HepG2 (cell line): ENCODE measurements around the gene YWHAE. TPM values are rescaled to one million over a fixed set of nuclear protein-coding genes. Genes with fewer than 3 reads are reported as not detected.

Experiments
- DPF2 ChIP-seq: sonication (generic); formaldehyde crosslinking; IDR thresholded peaks from 2 replicates; pipeline ENCODE4 v1.4.0; 2020; ENCODE audit warnings: mild to moderate bottlenecking, low read depth, missing genetic modification reagents, borderline replicate concordance
- GTF2F1 ChIP-seq: fragments of 150-350 bp; IDR thresholded peaks from 2 replicates; pipeline ENCODE4 v1.6.1; 2014; ENCODE audit warnings: low read length
- HIVEP1 ChIP-seq: sonication (generic); formaldehyde crosslinking; IDR thresholded peaks from 2 replicates; pipeline ENCODE4 v1.4.0; 2020; ENCODE audit warnings: mild to moderate bottlenecking, missing genetic modification reagents
- HOMEZ ChIP-seq: IDR thresholded peaks from 2 replicates; pipeline ENCODE4 v1.6.1; 2016; ENCODE audit warnings: low read depth
- ISX ChIP-seq: sonication (generic); formaldehyde crosslinking; conservative IDR thresholded peaks from 2 replicates; pipeline ENCODE4 v1.5.0; 2020; ENCODE audit warnings: missing genetic modification reagents
- LRRFIP1 ChIP-seq: sonication (generic); formaldehyde crosslinking; conservative IDR thresholded peaks from 2 replicates; pipeline ENCODE4 v1.4.0; 2020; ENCODE audit warnings: missing genetic modification reagents
- MAX ChIP-seq: IDR thresholded peaks from 2 replicates; pipeline ENCODE4 v1.6.1; 2012; ENCODE audit warnings: inconsistent platforms
- MED1 ChIP-seq: sonication (generic); formaldehyde crosslinking; IDR thresholded peaks from 2 replicates; pipeline ENCODE4 v1.4.0; 2020; ENCODE audit warnings: missing genetic modification reagents
- MYNN ChIP-seq: sonication (generic); formaldehyde crosslinking; IDR thresholded peaks from 2 replicates; pipeline ENCODE4 v1.4.0; 2020; ENCODE audit warnings: mild to moderate bottlenecking, low read depth, missing genetic modification reagents
- ZFP62 ChIP-seq: sonication (generic); formaldehyde crosslinking; IDR thresholded peaks from 2 replicates; pipeline ENCODE4 v1.4.0; 2020; ENCODE audit warnings: missing genetic modification reagents
- ZGPAT ChIP-seq: IDR thresholded peaks from 2 replicates; pipeline ENCODE4 v1.6.1; 2016; ENCODE audit warnings: mild to moderate bottlenecking
- ZNF224 ChIP-seq: sonication (generic); formaldehyde crosslinking; IDR thresholded peaks from 2 replicates; pipeline ENCODE4 v1.5.0; 2020; ENCODE audit warnings: mild to moderate bottlenecking, missing genetic modification reagents
- ZNF276 ChIP-seq: sonication (generic); formaldehyde crosslinking; IDR thresholded peaks from 2 replicates; pipeline ENCODE4 v1.4.0; 2020; ENCODE audit warnings: mild to moderate bottlenecking, low read depth, missing genetic modification reagents
- ZNF296 ChIP-seq: sonication (generic); formaldehyde crosslinking; conservative IDR thresholded peaks from 2 replicates; pipeline ENCODE4 v1.5.0; 2020; ENCODE audit warnings: mild to moderate bottlenecking, missing genetic modification reagents
- ZNF451 ChIP-seq: sonication (generic); formaldehyde crosslinking; IDR thresholded peaks from 2 replicates; pipeline ENCODE4 v1.5.0; 2020; ENCODE audit warnings: mild to moderate bottlenecking, missing genetic modification reagents
- ZNF580 ChIP-seq: IDR thresholded peaks from 2 replicates; pipeline ENCODE4 v1.6.1; 2016; ENCODE audit warnings: low read depth, borderline replicate concordance
- ZNF629 ChIP-seq: sonication (generic); formaldehyde crosslinking; conservative IDR thresholded peaks from 2 replicates; pipeline ENCODE4 v1.5.0; 2020; ENCODE audit warnings: missing genetic modification reagents
- ZNF660 ChIP-seq: sonication (generic); formaldehyde crosslinking; IDR thresholded peaks from 2 replicates; pipeline ENCODE4 v1.5.1; 2020; ENCODE audit warnings: mild to moderate bottlenecking, low read depth, missing genetic modification reagents, borderline replicate concordance
- ZZZ3 ChIP-seq: sonication (generic); formaldehyde crosslinking; IDR thresholded peaks from 2 replicates; pipeline ENCODE4 v1.4.0; 2020; ENCODE audit warnings: missing genetic modification reagents, mild to moderate bottlenecking, borderline replicate concordance
- polyA plus RNA-seq, 8 experiments: library from polyadenylated mRNA; depleted of rRNA in 3 of 8; stranded (reverse) in 7 of 8; unstranded in 1 of 8; fragments of >200 nt; fragmentation: Illumina TruSeq in 4 of 8; extraction: Trizol in 4 of 8; gene quantifications; 2 replicates each; pipeline versions ENCODE4 v1.2.1 to v1.2.3, GENCODE V29; 2011 to 2016; ENCODE audit warnings: low read depth in 4 of 8, missing spikeins in 1 of 8, mixed read lengths in 1 of 8; ENCODE audit not compliant: insufficient read depth in 1 of 8
- total RNA-seq, 5 experiments: library from RNA; depleted of rRNA; stranded (reverse); fragments of >200 nt; fragmentation: Illumina TruSeq; extraction: Trizol; gene quantifications; 2 replicates each; pipeline ENCODE4 v1.2.3, GENCODE V29; 2016; ENCODE audit warnings: low read depth in 1 of 5

The YWHAE gene
- total and polyA plus RNA-seq, 2 of the 13 experiments (the other 11 are each of a cell fraction or from before 2014, with no cell fraction given) = 256 to 335 TPM

- TF ChIP-seq HOMEZ (CRISPR knock-in tag) (no peak), ZNF451 (CRISPR knock-in tag) (peak; percentile 58; the same call in 1 of the 2 replicates), ZNF276 (CRISPR knock-in tag) (peak; percentile 74; the same call in 1 of the 2 replicates), ZNF660 (CRISPR knock-in tag) (no peak), GTF2F1 (peak; percentile 28; the same call in 1 of the 2 replicates), ZNF296 (CRISPR knock-in tag) (no peak), ZNF629 (CRISPR knock-in tag) (no peak), MYNN (CRISPR knock-in tag) (peak; percentile 87; the same call in 1 of the 2 replicates), ZZZ3 (peak; percentile 90; the same call in 1 of the 2 replicates), HIVEP1 (peak; percentile 76), LRRFIP1 (no peak), ZFP62 (no peak), ZGPAT (CRISPR knock-in tag) (no peak), DPF2 (no peak), MAX (peak; percentile 93), ZNF580 (no peak), ISX (CRISPR knock-in tag) (0 out of 2 replicates have a peak, but pooled peaks have one; percentile 35), MED1 (CRISPR knock-in tag) (peak; percentile 66), ZNF224 (CRISPR knock-in tag) (no peak)
Measured at GRCh38 chr17:1399679-1400512, at the start of gene YWHAE (continued).
